Measurements from ENCODE around the gene KCNA10. TPM values are rescaled to one million over a fixed set of nuclear protein-coding genes. Genes with fewer than 3 reads are reported as not detected.

The KCNA10 gene
- total RNA-seq, 1 experiment from 2014 or later = not detected

GRCh38 chr1:110526201-110526780, 7.3 kb upstream of the KCNA10 start:
- H2BK12ac ChIP-seq (ENCODE audit: insufficient read length, low read depth, low read length) = no peak overlapping the region
- no peak for DNase-seq
- no peaks in the 10 kb centered on the region for H3K4me1 ChIP-seq (ENCODE audit: insufficient read depth, low read length)
- WGBS (ENCODE audit: extremely low coverage, insufficient read length, low lambda C conversion rate) = no CpG with 5 or more reads among the region's 7 CpGs
- H3K23me2 ChIP-seq (ENCODE audit: insufficient read length, low read depth, low read length, poor library complexity, severe bottlenecking) = no peaks in the 10 kb centered on the region
- H4K91ac ChIP-seq (ENCODE audit: insufficient read length, low read depth, low read length) = no peak overlapping the region
- no peak overlapping the region for H3K9ac ChIP-seq (ENCODE audit: extremely low read depth, insufficient read length, low read length)
- no peak overlapping the region for H2AFZ ChIP-seq (ENCODE audit: low read length)
- no peak overlapping the region for H2AK5ac ChIP-seq (ENCODE audit: insufficient read length, low read length)
- H4K5ac ChIP-seq (ENCODE audit: insufficient read length, low read depth, low read length) = no peak overlapping the region
- no peak overlapping the region for H2BK5ac ChIP-seq (ENCODE audit: insufficient read length, low read length)
- H2BK15ac ChIP-seq (ENCODE audit: low read depth, low read length) = no peak overlapping the region
- no peak overlapping the region for H3K23ac ChIP-seq (ENCODE audit: insufficient read length, low read depth, low read length)
- Mint-ChIP-seq H3K9me3 (no peaks in the 10 kb centered on the region; a peak in 1 of 5 replicates), H3K27me3 (ENCODE audit: low read depth) (peaks cover 67% of the 10 kb centered on the region), H3K27ac (no peak overlapping the region), H3K4me1 (peaks cover 2 to 4% of the 10 kb centered on the region in 2 experiments; a peak in 1 of 4 replicates), H3K36me3 (ENCODE audit: insufficient read depth in 1 of 3, low read depth in 3 of 3) (no peaks in the 10 kb centered on the region; a peak in 1 of 7 replicates), H3K4me3 (no peak overlapping the region)
- no peak overlapping the region for H2BK20ac ChIP-seq (ENCODE audit: low read depth, low read length, poor library complexity, severe bottlenecking)
- no peak overlapping the region for H3K56ac ChIP-seq (ENCODE audit: insufficient read length, low read depth, low read length)
- H3K79me1 ChIP-seq (ENCODE audit: insufficient read depth, low read depth, low read length, poor library complexity, severe bottlenecking) = no peaks in the 10 kb centered on the region
- TF ChIP-seq, protein P1, sequence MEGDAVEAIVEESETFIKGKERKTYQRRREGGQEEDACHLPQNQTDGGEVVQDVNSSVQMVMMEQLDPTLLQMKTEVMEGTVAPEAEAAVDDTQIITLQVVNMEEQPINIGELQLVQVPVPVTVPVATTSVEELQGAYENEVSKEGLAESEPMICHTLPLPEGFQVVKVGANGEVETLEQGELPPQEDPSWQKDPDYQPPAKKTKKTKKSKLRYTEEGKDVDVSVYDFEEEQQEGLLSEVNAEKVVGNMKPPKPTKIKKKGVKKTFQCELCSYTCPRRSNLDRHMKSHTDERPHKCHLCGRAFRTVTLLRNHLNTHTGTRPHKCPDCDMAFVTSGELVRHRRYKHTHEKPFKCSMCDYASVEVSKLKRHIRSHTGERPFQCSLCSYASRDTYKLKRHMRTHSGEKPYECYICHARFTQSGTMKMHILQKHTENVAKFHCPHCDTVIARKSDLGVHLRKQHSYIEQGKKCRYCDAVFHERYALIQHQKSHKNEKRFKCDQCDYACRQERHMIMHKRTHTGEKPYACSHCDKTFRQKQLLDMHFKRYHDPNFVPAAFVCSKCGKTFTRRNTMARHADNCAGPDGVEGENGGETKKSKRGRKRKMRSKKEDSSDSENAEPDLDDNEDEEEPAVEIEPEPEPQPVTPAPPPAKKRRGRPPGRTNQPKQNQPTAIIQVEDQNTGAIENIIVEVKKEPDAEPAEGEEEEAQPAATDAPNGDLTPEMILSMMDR (conservative IDR thresholded peaks at IDR 0.05) = no peak
- H3K4ac ChIP-seq (ENCODE audit: low read depth, low read length) = no peak overlapping the region
- H3K79me2 ChIP-seq (ENCODE audit: insufficient read depth, low read length) = no peaks in the 10 kb centered on the region
- no peak overlapping the region for H3K27ac ChIP-seq (ENCODE audit: insufficient read length, low read depth, low read length)
- H4K20me1 ChIP-seq (ENCODE audit: control insufficient read depth, insufficient read depth, insufficient read length) = no peaks in the 10 kb centered on the region
- H3K4me2 ChIP-seq (ENCODE audit: insufficient read depth, insufficient read length, low read length) = no peak overlapping the region
- no peaks in the 10 kb centered on the region; the same call in 1 of the 2 replicates for H3K27me3 ChIP-seq (ENCODE audit: insufficient read depth, low read length)
- no peak overlapping the region for H3K18ac ChIP-seq (ENCODE audit: insufficient read length, low read depth, low read length)
- H3K14ac ChIP-seq (ENCODE audit: insufficient read depth, low read length) = no peak overlapping the region
- H2BK120ac ChIP-seq (ENCODE audit: low read depth, low read length, poor library complexity, severe bottlenecking) = no peak overlapping the region
- no peaks in the 10 kb centered on the region for H3K9me3 ChIP-seq (ENCODE audit: control insufficient read depth, low read depth, low read length)
- no peak overlapping the region for H4K8ac ChIP-seq (replicated peaks; ENCODE audit: insufficient read length, low read depth, low read length)
- no peak overlapping the region for H3T11ph ChIP-seq (ENCODE audit: low read length)

Data from H9 (cell line).